AG04450 (cell line): Measurements from ENCODE around the gene LRWD1. TPM values are rescaled to one million over a fixed set of nuclear protein-coding genes. Genes with fewer than 3 reads are reported as not detected.
"Not testable (repeated sequence)": the region's sequence is repeated elsewhere in the genome, so short reads cannot be mapped to it uniquely, and the experiment has no call there.

Source experiments
- CTCF ChIA-PET: fragments of 300-600, 350-600 bp; formaldehyde crosslinking; extraction: SDS; loops from one replicate; lab custom pipeline; 2022; ENCODE audit warnings: antibody characterized with exemption, inconsistent platforms; lab: Charles Lee
- POLR2A ChIA-PET: fragments of 350-600 bp; formaldehyde crosslinking; extraction: SDS; loops from one replicate; lab custom pipeline; 2021; ENCODE audit warnings: antibody characterized with exemption, inconsistent platforms; lab: Yijun Ruan, JAX
- DNase-seq: peaks from one replicate; pipeline ENCODE4 v3.0.0-alpha.2; 2011; ENCODE audit warnings: low read depth, low spot score
- H3K27ac ChIP-seq: one replicate; pipeline ENCODE4 v1.5.1; 2012; ENCODE audit warnings: low read depth, low read length, control low read depth
- H3K27me3 ChIP-seq: one replicate; pipeline ENCODE4 v1.6.0; 2012; ENCODE audit warnings: low read length; ENCODE audit not compliant: control insufficient read depth, insufficient read depth
- H3K4me3 ChIP-seq: 2 replicates; pipeline ENCODE4 v1.5.1; 2011; ENCODE audit warnings: mild to moderate bottlenecking, low read depth, low read length, control low read depth
- H3K9me3 ChIP-seq: 2 replicates; pipeline ENCODE4 v1.5.1; 2012; ENCODE audit warnings: low read length; ENCODE audit not compliant: control insufficient read depth, insufficient read depth
- polyA plus RNA-seq: library from polyadenylated mRNA; depleted of rRNA; stranded (reverse); fragments of >200 nt; gene quantifications from 2 replicates; pipeline ENCODE4 v1.2.3, GENCODE V29; 2011; rRNA removed

The LRWD1 gene
- polyA plus RNA-seq, 1 experiment = 9.2 TPM

DNA sequence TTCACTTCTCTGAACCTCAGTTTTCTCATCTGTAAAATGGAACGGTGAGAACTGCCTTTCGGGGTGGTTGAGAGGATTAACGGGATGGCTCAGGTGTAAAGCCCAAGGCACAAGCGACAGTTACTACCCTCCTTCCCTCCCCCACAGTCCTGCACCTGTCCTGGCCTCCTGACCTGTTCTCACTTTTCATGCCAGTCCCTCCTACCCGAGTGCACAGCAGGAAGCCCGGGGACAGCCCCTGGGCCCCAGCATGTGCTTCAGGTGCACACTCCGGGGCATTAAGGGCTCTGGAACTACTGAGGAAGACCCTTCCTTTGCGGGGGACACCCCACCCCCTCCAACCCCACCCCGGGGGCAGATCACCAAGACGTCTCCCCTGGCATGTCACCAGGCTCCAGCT, 52.2 kb downstream of the LRWD1 start:
- POLR2A ChIA-PET, H3K9me3 ChIP-seq, H3K27me3 ChIP-seq, DNase-seq, CTCF ChIA-PET, H3K27ac ChIP-seq, H3K4me3 ChIP-seq: not testable (repeated sequence)

DNA sequence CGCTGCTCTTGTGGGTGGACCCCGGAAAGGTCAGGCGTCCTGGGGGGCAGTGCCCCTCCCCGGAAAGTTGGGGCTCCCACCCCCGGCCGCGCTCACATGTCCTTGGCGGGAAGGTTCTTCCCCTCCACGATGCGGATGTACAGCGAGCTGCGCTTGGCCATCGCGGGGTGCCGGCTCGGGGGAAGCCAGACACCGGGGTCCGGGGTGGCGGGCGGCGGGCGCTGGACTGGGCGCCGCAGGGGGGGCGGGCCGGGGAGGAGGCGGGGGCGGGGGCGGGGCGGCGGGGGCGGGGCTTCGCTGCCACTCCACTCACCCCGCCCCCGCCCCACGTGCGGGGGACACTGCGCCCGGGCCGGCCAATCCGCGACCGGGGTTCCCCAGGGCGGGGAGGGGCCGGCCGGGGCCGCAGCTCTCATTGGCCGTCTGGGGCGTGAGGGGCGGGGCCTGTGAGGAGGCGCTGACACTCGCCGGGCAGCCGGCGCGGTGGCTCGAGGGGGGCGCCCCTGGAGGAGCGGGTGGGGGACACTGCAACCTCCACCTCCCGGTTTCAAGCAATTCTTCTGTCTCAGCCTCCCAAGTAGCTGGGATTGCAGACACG, 52.9 kb downstream of the LRWD1 start, which contains the start of gene RASA4B:
Gene RASA4B, minus strand, starts transcription at position 228 of the 598 bp plus-strand sequence. Its CDS starts 67 bp downstream, at position 161.
- POLR2A ChIA-PET, H3K4me3 ChIP-seq, H3K27me3 ChIP-seq, DNase-seq, H3K9me3 ChIP-seq, CTCF ChIA-PET, H3K27ac ChIP-seq: not testable (repeated sequence)

- H3K4me3 ChIP-seq, H3K27me3 ChIP-seq, POLR2A ChIA-PET, CTCF ChIA-PET, H3K9me3 ChIP-seq, H3K27ac ChIP-seq, DNase-seq: not testable (repeated sequence)
These were observed 56.0 kb downstream of the LRWD1 start for GRCh38 chr7:102520797-102521196.

Other genes with a start within 250 kb of the LRWD1 start
- 0.52 and 0.89 TPM in 2 replicates for gene SH2B2, start 178.1 kb upstream of the LRWD1 start, polyA plus RNA-seq
- not detected in 2 replicates for gene SPDYE6, start 108.5 kb upstream of the LRWD1 start, polyA plus RNA-seq
- 11.4 and 13.1 TPM in 2 replicates for gene PRKRIP1, start 68.6 kb upstream of the LRWD1 start, polyA plus RNA-seq
- gene ORAI2, start 31.4 kb upstream of the LRWD1 start, polyA plus RNA-seq = 27.8 and 41.9 TPM in 2 replicates
- gene ALKBH4, start 121 bp upstream of the LRWD1 start, polyA plus RNA-seq = 4.3 and 5.6 TPM in 2 replicates
- gene POLR2J, start 13.9 kb downstream of the LRWD1 start, polyA plus RNA-seq = 44.8 and 55.3 TPM in 2 replicates
- 4.0 and 5.2 TPM in 2 replicates for gene RASA4B, start 52.8 kb downstream of the LRWD1 start, polyA plus RNA-seq
- 1.7 and 1.8 TPM in 2 replicates for gene UPK3BL2, start 78.7 kb downstream of the LRWD1 start, polyA plus RNA-seq
- not detected in 2 replicates for gene SPDYE2, start 86.2 kb downstream of the LRWD1 start, polyA plus RNA-seq
- 40.8 and 59.9 TPM in 2 replicates for gene POLR2J3, start 107.6 kb downstream of the LRWD1 start, polyA plus RNA-seq
- 7.0 and 14.9 TPM in 2 replicates for gene RASA4, start 151.8 kb downstream of the LRWD1 start, polyA plus RNA-seq
- gene UPK3BL1, start 177.8 kb downstream of the LRWD1 start, polyA plus RNA-seq = 19.7 and 27.3 TPM in 2 replicates
- not detected in 2 replicates for gene SPDYE2B, start 185.3 kb downstream of the LRWD1 start, polyA plus RNA-seq
- 1.9 and 2.0 TPM in 2 replicates for gene POLR2J2, start 206.7 kb downstream of the LRWD1 start, polyA plus RNA-seq